ENCODE results near the gene HRC.

HRC gene

DNA sequence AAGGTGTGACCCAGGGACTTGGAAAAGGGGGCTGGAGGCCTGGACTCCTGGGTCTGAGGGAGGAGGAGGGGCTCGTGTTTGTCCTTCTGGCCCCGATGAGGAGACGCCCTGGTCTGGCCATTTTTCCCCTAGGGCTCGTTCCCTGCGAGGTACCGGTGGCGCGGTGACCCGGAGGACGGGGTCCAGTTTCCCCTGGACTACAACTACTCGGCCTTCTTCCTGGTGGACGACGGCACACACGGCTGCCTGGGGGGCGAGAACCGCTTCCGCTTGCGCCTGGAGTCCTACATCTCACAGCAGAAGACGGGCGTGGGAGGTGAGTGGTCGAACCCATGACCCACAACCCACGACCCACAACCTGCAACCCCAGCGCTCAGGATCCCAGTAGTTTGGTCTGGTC, 13.2 kb upstream of the HRC start:
- Histone ChIP-seq H3K27ac (ENCODE audit: low read length) (no peak overlapping the region), H3K4me2 (ENCODE audit: low read length) (no peak overlapping the region), H2AFZ (ENCODE audit: low read depth, low read length) (no peak overlapping the region), H3K79me2 (ENCODE audit: low read length) (no peaks in the 10 kb centered on the region), H3K9me3 (ENCODE audit: insufficient read depth, low read length) (no peaks in the 10 kb centered on the region), H3K36me3 (replicated peaks; ENCODE audit: low read depth, low read length) (no peaks in the 10 kb centered on the region), H4K20me1 (ENCODE audit: insufficient read depth, low read length) (no peaks in the 10 kb centered on the region), H3K4me3 (ENCODE audit: low read length) (no peak overlapping the region), H3K27me3 (ENCODE audit: low read depth, low read length) (peaks cover 21% of the 10 kb centered on the region), H3K9ac (ENCODE audit: low read length) (no peak overlapping the region), H3K4me1 (ENCODE audit: low read length) (peaks cover 13% of the 10 kb centered on the region)
- TF ChIP-seq CTCF (IDR thresholded peaks at IDR 0.05; ENCODE audit: low read depth, low read length) (no peak), EZH2phosphoT487 (IDR thresholded peaks at IDR 0.05; ENCODE audit: low read depth) (no peak)

GRCh38 chr19:49167857-49168409, 12.7 kb upstream of the HRC start:
- Histone ChIP-seq H3K9me3 (ENCODE audit: insufficient read depth, low read length) (no peaks in the 10 kb centered on the region), H3K36me3 (replicated peaks; ENCODE audit: low read depth, low read length) (no peaks in the 10 kb centered on the region), H3K27me3 (ENCODE audit: low read depth, low read length) (peaks cover 22% of the 10 kb centered on the region), H2AFZ (ENCODE audit: low read depth, low read length) (no peak overlapping the region), H4K20me1 (ENCODE audit: insufficient read depth, low read length) (no peaks in the 10 kb centered on the region), H3K27ac (ENCODE audit: low read length) (no peak overlapping the region), H3K9ac (ENCODE audit: low read length) (no peak overlapping the region), H3K4me3 (ENCODE audit: low read length) (no peak overlapping the region), H3K4me2 (ENCODE audit: low read length) (no peak overlapping the region), H3K79me2 (ENCODE audit: low read length) (no peaks in the 10 kb centered on the region), H3K4me1 (ENCODE audit: low read length) (peaks cover 13% of the 10 kb centered on the region)
- TF ChIP-seq CTCF (IDR thresholded peaks at IDR 0.05; ENCODE audit: low read depth, low read length): no peak
- no peak for TF ChIP-seq EZH2phosphoT487 (IDR thresholded peaks at IDR 0.05; ENCODE audit: low read depth)

DNA sequence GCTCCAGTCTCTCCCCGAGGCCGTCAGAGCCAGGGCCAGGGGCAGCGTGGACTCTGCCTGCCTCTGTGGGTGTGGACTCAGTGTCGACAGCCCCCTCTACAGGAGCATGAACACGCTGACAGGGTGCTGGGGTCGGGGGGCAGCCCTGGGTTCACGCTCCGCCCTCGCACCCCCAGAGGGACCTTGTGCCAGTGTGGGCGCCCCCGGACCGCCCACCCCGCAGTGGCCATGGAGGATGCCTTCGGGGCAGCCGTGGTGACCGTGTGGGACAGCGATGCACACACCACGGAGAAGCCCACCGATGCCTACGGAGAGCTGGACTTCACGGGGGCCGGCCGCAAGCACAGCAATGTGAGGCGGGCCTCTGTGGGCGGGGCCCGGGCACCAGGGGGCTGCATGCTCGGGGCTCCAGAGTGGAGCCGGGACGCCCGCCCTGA, 10.7 kb upstream of the HRC start:
- H3K36me3 ChIP-seq (replicated peaks; ENCODE audit: low read depth, low read length): no peaks in the 10 kb centered on the region
- H3K4me1 ChIP-seq (ENCODE audit: low read length): peaks cover 11% of the 10 kb centered on the region
- TF ChIP-seq EZH2phosphoT487 (IDR thresholded peaks at IDR 0.05; ENCODE audit: low read depth) (no peak), CTCF (IDR thresholded peaks at IDR 0.05; ENCODE audit: low read depth, low read length) (no peak)
- peaks cover 20% of the 10 kb centered on the region for H3K27me3 ChIP-seq (ENCODE audit: low read depth, low read length)
- H4K20me1 ChIP-seq (ENCODE audit: insufficient read depth, low read length): no peaks in the 10 kb centered on the region
- H3K27ac ChIP-seq (ENCODE audit: low read length): no peak overlapping the region
- no peaks in the 10 kb centered on the region for H3K9me3 ChIP-seq (ENCODE audit: insufficient read depth, low read length)
- H3K79me2 ChIP-seq (ENCODE audit: low read length): no peaks in the 10 kb centered on the region
- no peak overlapping the region for H3K4me2 ChIP-seq (ENCODE audit: low read length)
- no peak overlapping the region for H3K9ac ChIP-seq (ENCODE audit: low read length)
- no peak overlapping the region for H3K4me3 ChIP-seq (ENCODE audit: low read length)
- no peak overlapping the region for H2AFZ ChIP-seq (ENCODE audit: low read depth, low read length)

- Histone ChIP-seq H3K27me3 (ENCODE audit: low read depth, low read length) (peaks cover 22% of the 10 kb centered on the region), H3K4me1 (ENCODE audit: low read length) (peaks cover 5% of the 10 kb centered on the region), H3K4me2 (ENCODE audit: low read length) (no peak overlapping the region), H3K79me2 (ENCODE audit: low read length) (no peaks in the 10 kb centered on the region), H3K36me3 (replicated peaks; ENCODE audit: low read depth, low read length) (no peaks in the 10 kb centered on the region), H3K4me3 (ENCODE audit: low read length) (no peak overlapping the region), H3K27ac (ENCODE audit: low read length) (no peak overlapping the region), H3K9me3 (ENCODE audit: insufficient read depth, low read length) (no peaks in the 10 kb centered on the region), H4K20me1 (ENCODE audit: insufficient read depth, low read length) (no peaks in the 10 kb centered on the region), H3K9ac (ENCODE audit: low read length) (no peak overlapping the region), H2AFZ (ENCODE audit: low read depth, low read length) (no peak overlapping the region)
- TF ChIP-seq CTCF (IDR thresholded peaks at IDR 0.05; ENCODE audit: low read depth, low read length) (no peak), EZH2phosphoT487 (IDR thresholded peaks at IDR 0.05; ENCODE audit: low read depth) (no peak)
Measured at GRCh38 chr19:49165111-49165750, 10.0 kb upstream of the HRC start.

Data from OCI-LY3 (cell line).